H9 (cell line): Measurements from ENCODE around the gene GLYR1. TPM values are rescaled to one million over a fixed set of nuclear protein-coding genes. Genes with fewer than 3 reads are reported as not detected.

Source experiments
- DNase-seq: peaks from one replicate; pipeline ENCODE4 v3.0.0-alpha.2; 2017
- H2AFZ ChIP-seq: one replicate; pipeline ENCODE4 v1.6.1; 2013; ENCODE audit warnings: mild to moderate bottlenecking, low read length, control low read depth, moderate library complexity
- H2AK5ac ChIP-seq: 2 replicates; pipeline ENCODE4 v1.6.1; 2013; ENCODE audit warnings: low read length, control low read depth, mixed read lengths; ENCODE audit not compliant: insufficient read length
- H2BK120ac ChIP-seq: one replicate; pipeline ENCODE4 v1.6.1; 2013; ENCODE audit warnings: low read depth, mild to moderate bottlenecking, low read length, control low read depth, inconsistent platforms; ENCODE audit not compliant: poor library complexity, severe bottlenecking
- H2BK12ac ChIP-seq: 2 replicates; pipeline ENCODE4 v1.6.1; 2013; ENCODE audit warnings: low read length, control low read depth, mixed read lengths, low read depth; ENCODE audit not compliant: insufficient read length
- H2BK15ac ChIP-seq: 2 replicates; pipeline ENCODE4 v1.6.1; 2013; ENCODE audit warnings: low read depth, low read length, control low read depth
- H2BK20ac ChIP-seq: one replicate; pipeline ENCODE4 v1.6.1; 2013; ENCODE audit warnings: low read depth, mild to moderate bottlenecking, low read length, control low read depth, inconsistent platforms; ENCODE audit not compliant: poor library complexity, severe bottlenecking
- H2BK5ac ChIP-seq: 2 replicates; pipeline ENCODE4 v1.6.1; 2013; ENCODE audit warnings: low read length, control low read depth, mixed read lengths; ENCODE audit not compliant: insufficient read length
- H3K14ac ChIP-seq: 2 replicates; pipeline ENCODE4 v1.6.1; 2013; ENCODE audit warnings: low read length, control low read depth; ENCODE audit not compliant: insufficient read depth
- H3K18ac ChIP-seq: 2 replicates; pipeline ENCODE4 v1.6.1; 2013; ENCODE audit warnings: low read depth, mild to moderate bottlenecking, mixed read lengths, low read length, control low read depth; ENCODE audit not compliant: insufficient read length
- H3K23ac ChIP-seq: 2 replicates; pipeline ENCODE4 v1.6.1; 2013; ENCODE audit warnings: low read length, control low read depth, mixed read lengths, low read depth; ENCODE audit not compliant: insufficient read length
- H3K23me2 ChIP-seq: 2 replicates; pipeline ENCODE4 v1.6.1; 2013; ENCODE audit warnings: low read depth, mild to moderate bottlenecking, mixed read lengths, low read length, control low read depth; ENCODE audit not compliant: insufficient read length, poor library complexity, severe bottlenecking
- H3K27ac ChIP-seq: 2 replicates; pipeline ENCODE4 v1.5.1; 2013; ENCODE audit warnings: low read length, control low read depth, mixed read lengths, low read depth; ENCODE audit not compliant: insufficient read length
- H3K27me3 ChIP-seq: 2 replicates; pipeline ENCODE4 v1.6.1; 2013; ENCODE audit warnings: low read length, control low read depth, inconsistent platforms; ENCODE audit not compliant: insufficient read depth
- H3K4ac ChIP-seq: 2 replicates; pipeline ENCODE4 v1.6.1; 2013; ENCODE audit warnings: low read depth, mild to moderate bottlenecking, control low read depth, inconsistent platforms, low read length, moderate library complexity
- H3K4me1 ChIP-seq: 2 replicates; pipeline ENCODE4 v1.6.1; 2013; ENCODE audit warnings: low read length, control low read depth, inconsistent platforms; ENCODE audit not compliant: insufficient read depth
- H3K4me2 ChIP-seq: 2 replicates; pipeline ENCODE4 v1.6.1; 2013; ENCODE audit warnings: low read length, control low read depth, mixed read lengths; ENCODE audit not compliant: insufficient read length, insufficient read depth
- H3K56ac ChIP-seq: 2 replicates; pipeline ENCODE4 v1.6.1; 2013; ENCODE audit warnings: low read depth, mild to moderate bottlenecking, mixed read lengths, low read length, control low read depth; ENCODE audit not compliant: insufficient read length
- H3K79me1 ChIP-seq: 2 replicates; pipeline ENCODE4 v1.6.1; 2013; ENCODE audit warnings: low read depth, mild to moderate bottlenecking, moderate library complexity, low read length, control low read depth, inconsistent platforms; ENCODE audit not compliant: insufficient read depth, poor library complexity, severe bottlenecking
- H3K79me2 ChIP-seq: 2 replicates; pipeline ENCODE4 v1.6.1; 2013; ENCODE audit warnings: low read length, control low read depth, inconsistent platforms; ENCODE audit not compliant: insufficient read depth
- H3K9ac ChIP-seq: 2 replicates; pipeline ENCODE4 v1.6.1; 2013; ENCODE audit warnings: low read length, control low read depth, mixed read lengths; ENCODE audit not compliant: insufficient read length; ENCODE audit errors: extremely low read depth
- H3K9me3 ChIP-seq: one replicate; pipeline ENCODE4 v1.6.1; 2013; ENCODE audit warnings: low read depth, low read length, inconsistent platforms; ENCODE audit not compliant: control insufficient read depth
- H3T11ph ChIP-seq: one replicate; pipeline ENCODE4 v1.6.1; 2013; ENCODE audit warnings: mild to moderate bottlenecking, low read length, control low read depth, inconsistent platforms
- H4K20me1 ChIP-seq: one replicate; pipeline ENCODE4 v1.6.1; 2013; ENCODE audit not compliant: control insufficient read depth, insufficient read length, insufficient read depth
- H4K5ac ChIP-seq: 2 replicates; pipeline ENCODE4 v1.6.1; 2013; ENCODE audit warnings: low read depth, mild to moderate bottlenecking, mixed read lengths, low read length, control low read depth; ENCODE audit not compliant: insufficient read length
- H4K8ac ChIP-seq: replicated peaks from 2 replicates; pipeline ENCODE4 v1.6.1; 2013; ENCODE audit warnings: low read length, control low read depth, mixed read lengths, low read depth; ENCODE audit not compliant: insufficient read length
- H4K91ac ChIP-seq: 2 replicates; pipeline ENCODE4 v1.6.1; 2013; ENCODE audit warnings: low read depth, mild to moderate bottlenecking, moderate library complexity, mixed read lengths, low read length, control low read depth; ENCODE audit not compliant: insufficient read length
- H3K27ac Mint-ChIP-seq, 3 experiments: 2 replicates in 2 of 3; 3 replicates in 1 of 3; pipeline ENCODE4 v1.8.0; 2020 to 2021; ENCODE audit warnings: mixed read lengths in 3 of 3, mild to moderate bottlenecking in 1 of 3, moderate library complexity in 1 of 3
- H3K27me3 Mint-ChIP-seq: 2 replicates; pipeline ENCODE4 v1.8.0; 2021; ENCODE audit warnings: low read depth, mild to moderate bottlenecking, moderate library complexity, mixed read lengths
- H3K36me3 Mint-ChIP-seq, 3 experiments: 2 replicates in 2 of 3; 3 replicates in 1 of 3; pipeline ENCODE4 v1.8.0; 2020 to 2021; ENCODE audit warnings: low read depth in 3 of 3, mixed read lengths in 3 of 3; ENCODE audit not compliant: insufficient read depth in 1 of 3
- H3K4me1 Mint-ChIP-seq, 2 experiments: 2 replicates each; pipeline ENCODE4 v1.8.0; 2020; ENCODE audit warnings: mixed read lengths in 2 of 2
- H3K4me3 Mint-ChIP-seq, 2 experiments: 2 replicates in 1 of 2; 3 replicates in 1 of 2; pipeline ENCODE4 v1.8.0; 2020 to 2021; ENCODE audit warnings: mild to moderate bottlenecking in 2 of 2, mixed read lengths in 2 of 2, moderate library complexity in 1 of 2
- H3K9me3 Mint-ChIP-seq, 2 experiments: 2 replicates in 1 of 2; 3 replicates in 1 of 2; pipeline ENCODE4 v1.8.0; 2020; ENCODE audit warnings: mild to moderate bottlenecking in 2 of 2, mixed read lengths in 2 of 2, moderate library complexity in 1 of 2
- WGBS: extraction: QIAGEN DNeasy Blood & Tissue Kit; methylation state at CpG from one replicate; pipeline ENCODE4 v1.1.7; 2013; ENCODE audit warnings: missing lambda C conversion rate, low lambda C conversion rate, mixed read lengths; ENCODE audit not compliant: insufficient read length; ENCODE audit errors: extremely low coverage; 5-methylcytosine and 5-hydroxymethylcytosine counted together
- total RNA-seq: library from RNA; stranded (reverse); gene quantifications from 2 replicates; pipeline ENCODE4 v1.2.1, GENCODE V29; 2021
- TF ChIP-seq, protein P1 (sequence below): fragments of 200-600 bp; sonication (generic); conservative IDR thresholded peaks from 3 replicates; pipeline ENCODE4 v1.8.0; 2021; ENCODE audit warnings: antibody characterized with exemption, mild to moderate bottlenecking

GLYR1 gene
- total RNA-seq, 1 experiment from 2014 or later = 114 TPM

DNA sequence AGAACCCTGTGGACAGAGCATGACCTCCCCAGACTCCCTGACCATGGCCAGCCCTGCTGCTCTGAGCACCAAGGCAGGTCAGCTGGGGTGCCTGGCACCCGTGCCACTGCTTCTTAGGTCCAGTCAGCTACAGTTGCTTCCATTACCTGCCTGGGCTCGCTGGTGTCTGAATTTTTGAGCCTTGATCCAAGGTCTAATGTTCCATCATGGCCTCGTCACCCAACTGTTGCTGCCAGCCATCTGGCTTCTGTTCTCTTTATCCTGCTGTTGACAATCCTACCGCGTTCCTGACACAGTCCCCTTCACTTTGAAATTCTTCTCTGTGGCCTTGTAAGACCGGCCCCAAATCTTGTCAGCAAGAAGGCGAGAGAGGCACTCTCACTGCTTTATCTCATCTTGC lies 16.7 kb downstream of the GLYR1 start:
- Histone ChIP-seq H3K27ac (no peak overlapping the region), H3K79me1 (no peaks in the 10 kb centered on the region), H2BK5ac (no peak overlapping the region), H3T11ph (no peak overlapping the region), H2AFZ (no peak overlapping the region), H3K4me1 (no peaks in the 10 kb centered on the region), H4K8ac (no peak overlapping the region), H3K14ac (no peak overlapping the region), H2AK5ac (no peak overlapping the region), H3K4me2 (no peak overlapping the region), H3K4ac (no peak overlapping the region), H2BK12ac (no peak overlapping the region), H3K9ac (no peak overlapping the region), H2BK120ac (no peak overlapping the region), H3K18ac (no peak overlapping the region), H2BK20ac (no peak overlapping the region), H4K5ac (no peak overlapping the region), H3K27me3 (no peaks in the 10 kb centered on the region), H4K91ac (no peak overlapping the region), H3K56ac (no peak overlapping the region), H3K23ac (no peak overlapping the region), H4K20me1 (no peaks in the 10 kb centered on the region), H2BK15ac (no peak overlapping the region), H3K79me2 (peaks cover 3% of the 10 kb centered on the region; the same call in 1 of the 2 replicates), H3K23me2 (no peaks in the 10 kb centered on the region), H3K9me3 (no peaks in the 10 kb centered on the region)
- no peaks in the 10 kb centered on the region for H3K9me3 Mint-ChIP-seq
- no peaks in the 10 kb centered on the region for H3K4me1 Mint-ChIP-seq
- peak overlapping the region in 1 of 3 experiments; percentile 27; a peak in 2 of 7 replicates for H3K27ac Mint-ChIP-seq
- TF ChIP-seq, protein P1, sequence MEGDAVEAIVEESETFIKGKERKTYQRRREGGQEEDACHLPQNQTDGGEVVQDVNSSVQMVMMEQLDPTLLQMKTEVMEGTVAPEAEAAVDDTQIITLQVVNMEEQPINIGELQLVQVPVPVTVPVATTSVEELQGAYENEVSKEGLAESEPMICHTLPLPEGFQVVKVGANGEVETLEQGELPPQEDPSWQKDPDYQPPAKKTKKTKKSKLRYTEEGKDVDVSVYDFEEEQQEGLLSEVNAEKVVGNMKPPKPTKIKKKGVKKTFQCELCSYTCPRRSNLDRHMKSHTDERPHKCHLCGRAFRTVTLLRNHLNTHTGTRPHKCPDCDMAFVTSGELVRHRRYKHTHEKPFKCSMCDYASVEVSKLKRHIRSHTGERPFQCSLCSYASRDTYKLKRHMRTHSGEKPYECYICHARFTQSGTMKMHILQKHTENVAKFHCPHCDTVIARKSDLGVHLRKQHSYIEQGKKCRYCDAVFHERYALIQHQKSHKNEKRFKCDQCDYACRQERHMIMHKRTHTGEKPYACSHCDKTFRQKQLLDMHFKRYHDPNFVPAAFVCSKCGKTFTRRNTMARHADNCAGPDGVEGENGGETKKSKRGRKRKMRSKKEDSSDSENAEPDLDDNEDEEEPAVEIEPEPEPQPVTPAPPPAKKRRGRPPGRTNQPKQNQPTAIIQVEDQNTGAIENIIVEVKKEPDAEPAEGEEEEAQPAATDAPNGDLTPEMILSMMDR = no peak
- DNase-seq = no peak
- H3K27me3 Mint-ChIP-seq = no peaks in the 10 kb centered on the region
- no peak overlapping the region for H3K4me3 Mint-ChIP-seq
- H3K36me3 Mint-ChIP-seq = peaks cover 21 to 74% (median 57%) of the 10 kb centered on the region in 3 experiments; a peak in 6 of 7 replicates
- WGBS = no CpG with 5 or more reads among the region's 7 CpGs
